GM12864 (cell line): ENCODE data around the gene VSIG8.

Source experiments
- DNase-seq: peaks from one replicate; pipeline ENCODE4 v3.0.0-alpha.2; 2011; ENCODE audit warnings: low read depth
- H3K4me3 ChIP-seq: 2 replicates; pipeline ENCODE4 v1.5.1; 2011; ENCODE audit warnings: mild to moderate bottlenecking, low read depth, low read length, control low read depth
- TF ChIP-seq, protein P1 (sequence below): IDR thresholded peaks from 2 replicates; pipeline ENCODE4 v1.5.1; 2011; ENCODE audit warnings: low read depth, mild to moderate bottlenecking, moderate library complexity, low read length, control low read depth, inconsistent platforms; ENCODE audit errors: missing control alignments

VSIG8 gene

GRCh38 chr1:159839116-159839849 lies 23.2 kb downstream of the VSIG8 start:
- peak; percentile 47 for DNase-seq
- TF ChIP-seq, protein P1, sequence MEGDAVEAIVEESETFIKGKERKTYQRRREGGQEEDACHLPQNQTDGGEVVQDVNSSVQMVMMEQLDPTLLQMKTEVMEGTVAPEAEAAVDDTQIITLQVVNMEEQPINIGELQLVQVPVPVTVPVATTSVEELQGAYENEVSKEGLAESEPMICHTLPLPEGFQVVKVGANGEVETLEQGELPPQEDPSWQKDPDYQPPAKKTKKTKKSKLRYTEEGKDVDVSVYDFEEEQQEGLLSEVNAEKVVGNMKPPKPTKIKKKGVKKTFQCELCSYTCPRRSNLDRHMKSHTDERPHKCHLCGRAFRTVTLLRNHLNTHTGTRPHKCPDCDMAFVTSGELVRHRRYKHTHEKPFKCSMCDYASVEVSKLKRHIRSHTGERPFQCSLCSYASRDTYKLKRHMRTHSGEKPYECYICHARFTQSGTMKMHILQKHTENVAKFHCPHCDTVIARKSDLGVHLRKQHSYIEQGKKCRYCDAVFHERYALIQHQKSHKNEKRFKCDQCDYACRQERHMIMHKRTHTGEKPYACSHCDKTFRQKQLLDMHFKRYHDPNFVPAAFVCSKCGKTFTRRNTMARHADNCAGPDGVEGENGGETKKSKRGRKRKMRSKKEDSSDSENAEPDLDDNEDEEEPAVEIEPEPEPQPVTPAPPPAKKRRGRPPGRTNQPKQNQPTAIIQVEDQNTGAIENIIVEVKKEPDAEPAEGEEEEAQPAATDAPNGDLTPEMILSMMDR = no peak
- no peak overlapping the region for H3K4me3 ChIP-seq

DNA sequence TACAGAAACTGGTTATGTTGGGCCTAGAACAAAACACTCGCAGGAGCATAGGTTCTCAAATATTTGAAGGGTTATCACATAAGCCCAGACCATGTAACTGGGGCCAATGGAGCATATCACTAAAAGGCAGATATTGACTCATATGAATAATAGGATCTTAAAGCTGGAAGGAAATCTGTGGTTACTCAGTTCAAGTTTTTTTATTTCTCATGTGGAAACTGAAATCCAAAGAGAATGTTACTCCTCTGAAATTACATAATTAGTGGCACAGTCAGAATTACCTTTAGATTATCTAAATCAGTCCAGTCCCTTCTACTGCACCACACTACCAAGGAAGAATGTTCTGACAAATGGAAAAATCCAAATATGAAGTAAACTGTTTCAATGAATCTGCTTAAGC lies 23.7 kb downstream of the VSIG8 start:
- TF ChIP-seq, protein P1 = no peak
- DNase-seq = peak; percentile 38
- no peak overlapping the region for H3K4me3 ChIP-seq

- DNase-seq = no peak
- TF ChIP-seq, protein P1 = no peak
- H3K4me3 ChIP-seq = no peak overlapping the region
Measured at GRCh38 chr1:159835862-159836525, 26.5 kb downstream of the VSIG8 start.

DNA sequence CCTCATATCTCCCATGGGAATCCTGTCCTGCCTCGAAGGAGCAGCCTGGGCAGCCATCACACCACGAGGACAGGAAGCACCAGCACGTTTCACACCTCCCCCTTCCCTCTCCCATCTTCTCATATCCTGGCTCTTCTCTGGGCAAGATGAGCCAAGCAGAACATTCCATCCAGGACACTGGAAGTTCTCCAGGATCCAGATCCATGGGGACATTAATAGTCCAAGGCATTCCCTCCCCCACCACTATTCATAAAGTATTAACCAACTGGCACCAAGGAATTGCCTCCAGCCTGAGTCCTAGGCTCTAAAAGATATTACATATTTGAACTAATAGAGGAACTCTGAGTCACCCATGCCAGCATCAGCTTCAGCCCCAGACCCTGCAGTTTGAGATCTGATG lies 27.1 kb downstream of the VSIG8 start:
- H3K4me3 ChIP-seq = no peak overlapping the region
- TF ChIP-seq, protein P1 = no peak
- DNase-seq = no peak

DNA sequence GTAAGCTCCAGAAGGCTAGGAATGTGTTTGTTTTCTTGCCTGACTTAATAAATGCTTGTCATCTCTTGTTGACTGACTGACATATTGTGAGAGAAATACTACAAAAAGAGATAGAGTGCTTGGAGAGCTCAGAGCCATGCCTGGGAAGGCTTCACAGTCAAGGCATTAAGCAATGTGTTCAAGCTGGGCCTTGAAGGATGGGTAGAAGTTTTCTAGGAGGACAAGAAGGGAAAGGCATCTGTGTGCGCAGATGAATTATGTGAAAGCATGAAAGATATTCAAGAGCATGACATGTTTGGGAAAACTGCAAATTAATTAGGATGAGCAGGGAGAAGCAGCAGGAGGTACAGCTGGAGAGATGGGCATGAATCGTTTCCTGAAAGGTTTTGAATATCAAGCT lies 30.1 kb downstream of the VSIG8 start:
- TF ChIP-seq, protein P1 = no peak
- DNase-seq = no peak
- no peak overlapping the region for H3K4me3 ChIP-seq

GRCh38 chr1:159831412-159832141 lies 30.9 kb downstream of the VSIG8 start:
- TF ChIP-seq, protein P1 = no peak
- DNase-seq = no peak

More at GRCh38 chr1:159831412-159832141, 30.9 kb downstream of the VSIG8 start:
- no peak overlapping the region for H3K4me3 ChIP-seq
